ENCODE data around the gene SEMA3E.

SEMA3E gene

GRCh38 chr7:83640731-83641537 lies 8.0 kb downstream of the SEMA3E start:
- DNase-seq: peak; percentile 49

- DNase-seq: peak; percentile 11
These were observed 8.7 kb downstream of the SEMA3E start for GRCh38 chr7:83640240-83640639.

GRCh38 chr7:83633516-83633915 lies 15.4 kb downstream of the SEMA3E start:
- DNase-seq: no peak

DNA sequence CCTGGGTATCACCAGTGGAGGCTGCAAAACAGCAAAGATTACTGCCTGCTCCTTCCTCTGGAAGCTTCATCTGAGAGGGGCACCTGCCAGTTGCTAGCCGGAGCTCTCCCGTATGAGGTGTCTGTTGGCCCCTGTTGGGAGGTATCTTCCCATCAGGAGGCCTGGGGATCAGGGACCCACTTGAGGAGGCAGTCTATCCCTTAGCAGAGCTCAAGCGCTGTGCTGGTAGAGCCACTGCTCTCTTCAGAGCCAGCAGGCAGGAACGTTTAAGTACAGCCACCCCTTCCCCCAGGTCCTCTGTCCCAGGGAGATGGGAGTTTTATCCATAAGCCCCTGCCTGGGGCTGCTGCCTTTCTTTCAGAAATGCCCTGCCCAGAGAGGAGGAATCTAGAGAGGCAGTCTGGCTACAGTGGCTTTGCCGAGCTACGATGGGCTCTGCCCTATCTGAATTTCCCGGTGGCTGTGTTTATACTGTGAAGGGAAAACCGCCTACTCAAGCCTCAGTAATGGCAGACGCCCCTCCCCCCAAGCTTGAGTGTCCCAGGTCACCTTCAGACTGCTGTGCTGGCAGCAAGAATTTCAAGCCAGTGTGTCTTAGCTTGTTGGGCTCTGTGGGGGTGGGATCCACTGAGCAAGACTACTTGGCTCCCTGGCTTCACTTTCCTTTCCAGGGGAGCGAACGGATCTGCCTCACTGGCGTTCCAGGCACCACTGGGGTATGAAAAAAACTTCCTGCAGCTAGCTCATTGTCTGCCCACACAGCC lies 19.6 kb downstream of the SEMA3E start:
- no peak for DNase-seq

GRCh38 chr7:83617858-83618257 lies 31.1 kb downstream of the SEMA3E start:
- no peak for DNase-seq

DNA sequence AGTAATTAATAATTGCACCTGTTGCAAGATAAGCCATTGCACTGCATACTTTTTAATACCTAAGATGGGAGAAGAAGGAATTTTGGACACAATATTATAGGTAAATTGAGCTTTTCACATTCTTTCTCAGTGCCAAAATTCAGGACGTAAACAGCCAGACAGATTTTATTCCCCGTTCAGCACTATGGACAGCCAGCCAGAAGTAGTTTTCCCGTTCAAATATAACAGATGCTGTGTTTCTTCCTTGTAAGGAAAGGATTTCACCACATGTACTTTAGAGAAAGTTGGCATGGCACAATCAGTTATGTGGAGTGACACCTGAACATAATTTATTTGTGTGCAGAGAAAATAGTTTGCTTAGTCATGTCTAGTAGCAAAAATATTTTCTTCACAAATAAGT lies 34.8 kb downstream of the SEMA3E start:
- DNase-seq: no peak

DNA sequence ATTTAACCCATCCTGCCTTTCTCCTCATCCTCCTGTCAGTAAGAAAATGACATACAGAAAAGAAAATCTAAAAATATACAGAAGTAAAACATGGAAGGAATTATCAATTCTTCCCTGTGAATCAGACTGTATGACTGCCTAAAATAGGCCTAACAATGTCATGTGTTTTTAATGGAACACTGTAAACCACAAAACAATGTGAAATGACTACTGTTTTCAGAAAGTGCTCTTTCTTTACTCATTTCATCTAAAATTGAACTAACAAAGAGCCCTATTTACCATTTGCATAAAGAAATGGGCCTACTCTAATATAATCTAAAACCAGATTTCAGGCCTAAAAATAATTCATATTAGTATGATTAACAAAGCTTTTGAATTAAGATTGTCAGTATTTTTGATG lies 35.7 kb downstream of the SEMA3E start:
- no peak for DNase-seq

GRCh38 chr7:83611776-83612175 lies 37.2 kb downstream of the SEMA3E start:
- no peak for DNase-seq

DNA sequence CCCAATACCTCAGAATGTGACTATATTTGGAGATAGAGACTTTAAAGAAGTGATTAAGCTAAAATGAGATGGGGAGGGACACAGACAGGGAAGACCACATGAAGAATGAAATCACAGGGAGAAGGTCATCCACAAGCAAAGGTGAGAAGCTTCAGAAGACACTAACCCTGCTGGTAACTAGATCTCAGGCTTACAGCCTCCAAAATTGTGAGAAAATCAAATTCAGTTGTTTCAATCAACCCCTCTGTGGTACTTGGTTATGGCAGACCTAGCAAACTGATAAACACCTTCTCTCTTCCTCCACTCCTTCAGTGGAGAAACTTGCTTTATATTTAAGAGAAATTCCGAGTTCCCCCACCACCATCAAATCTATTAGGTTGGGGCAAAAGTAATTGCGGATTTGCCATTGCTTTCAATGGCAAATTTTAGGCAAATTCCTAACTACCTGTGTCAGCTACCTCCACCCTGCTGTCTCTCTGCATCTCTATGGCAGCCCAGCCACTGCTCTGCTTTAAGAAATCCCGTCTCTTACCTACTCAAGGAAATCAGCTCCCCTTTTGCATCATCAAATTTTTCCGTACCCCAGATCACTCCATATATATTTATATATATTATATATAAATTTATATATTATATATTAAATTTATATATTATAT lies 38.2 kb downstream of the SEMA3E start:
- DNase-seq: no peak

GRCh38 chr7:83608716-83609115 lies 40.2 kb downstream of the SEMA3E start:
- DNase-seq: no peak

DNA sequence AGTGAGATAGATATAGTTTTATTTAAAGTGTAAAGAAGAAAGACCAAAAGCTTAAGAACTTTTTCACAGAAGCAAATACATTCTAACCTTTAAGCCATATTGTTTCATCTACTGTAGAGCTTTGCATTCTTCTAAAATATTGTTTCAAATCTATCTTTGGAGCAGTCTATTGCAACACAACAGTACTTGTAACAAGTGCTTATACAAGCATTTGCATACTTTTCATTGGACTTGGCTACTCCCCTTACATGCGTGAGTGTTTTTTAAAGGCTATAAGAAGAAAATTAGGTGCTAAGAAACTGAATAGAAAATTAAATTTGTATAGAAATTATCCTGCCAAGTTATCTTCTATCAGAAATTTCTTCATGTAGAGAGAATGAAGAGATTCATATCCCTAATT lies 45.3 kb downstream of the SEMA3E start:
- DNase-seq: no peak

- DNase-seq: no peak
These were observed 49.8 kb downstream of the SEMA3E start for GRCh38 chr7:83599131-83599530.

- DNase-seq: peak; percentile 86
These were observed 54.9 kb downstream of the SEMA3E start for GRCh38 chr7:83593921-83594475.

- DNase-seq: peak; percentile 20
These were observed 60.2 kb downstream of the SEMA3E start for GRCh38 chr7:83588602-83589240.

- peak; percentile 38 for DNase-seq
These were observed 62.7 kb downstream of the SEMA3E start for GRCh38 chr7:83586281-83586680.

GRCh38 chr7:83581667-83582435 lies 67.1 kb downstream of the SEMA3E start:
- no peak for DNase-seq

DNA sequence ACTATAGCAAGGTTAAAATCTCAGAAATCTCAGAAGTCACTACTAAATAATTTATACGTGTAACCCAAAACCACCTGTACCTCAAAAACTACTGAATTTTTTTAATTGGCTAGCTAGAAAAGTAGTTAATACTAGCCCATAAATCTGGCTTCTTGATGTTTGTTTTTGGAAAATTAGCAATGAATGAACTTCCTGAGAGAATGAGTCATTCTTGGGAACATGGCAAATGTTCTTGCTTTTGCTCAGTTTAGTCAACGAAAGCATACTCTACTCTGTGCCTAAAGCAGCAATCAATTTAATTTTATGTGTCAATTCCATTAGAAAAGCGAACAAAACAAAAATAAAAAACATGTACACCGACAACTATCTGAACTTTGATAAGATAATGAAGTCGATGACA lies 69.2 kb downstream of the SEMA3E start:
- peak; percentile 61 for DNase-seq

DNA sequence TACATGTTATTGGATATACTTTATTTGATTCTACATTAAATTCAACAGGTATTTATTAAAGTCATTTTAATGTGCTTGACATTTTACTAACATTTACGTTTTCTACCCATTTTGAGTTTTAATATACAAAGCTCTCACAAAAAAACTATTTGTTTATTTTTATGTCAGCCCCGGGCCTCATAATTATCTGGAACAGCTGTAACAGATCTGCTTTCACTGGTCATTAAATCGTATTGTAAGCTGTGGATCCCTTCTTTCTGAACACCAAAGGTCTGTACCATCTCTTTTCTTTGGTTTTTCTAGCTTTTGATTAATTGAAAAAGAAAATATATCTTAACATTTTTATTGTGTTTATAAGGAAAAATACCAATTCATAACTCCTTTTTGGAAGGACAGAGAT lies 73.5 kb downstream of the SEMA3E start:
- peak; percentile 35 for DNase-seq

DNA sequence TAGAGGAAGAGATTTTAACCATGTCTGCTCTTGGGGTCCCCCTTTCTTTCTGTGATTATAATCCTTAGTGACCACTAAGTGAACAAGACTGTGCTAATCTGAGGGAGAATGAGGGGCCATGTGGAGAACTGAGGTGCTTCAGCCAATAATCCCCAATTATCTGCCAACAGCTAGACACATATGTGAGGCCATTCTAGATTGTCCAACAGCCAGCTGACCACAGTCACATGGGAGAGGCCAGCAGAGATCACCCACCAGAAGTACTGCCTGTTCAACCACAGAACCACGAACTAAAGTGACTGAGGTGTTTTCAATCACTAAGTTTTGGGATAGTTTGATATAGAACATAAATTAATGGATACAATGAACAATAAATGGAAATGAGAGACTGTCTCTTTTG lies 74.3 kb downstream of the SEMA3E start:
- DNase-seq: no peak

GRCh38 chr7:83562960-83563359 lies 86.0 kb downstream of the SEMA3E start:
- no peak for DNase-seq

DNA sequence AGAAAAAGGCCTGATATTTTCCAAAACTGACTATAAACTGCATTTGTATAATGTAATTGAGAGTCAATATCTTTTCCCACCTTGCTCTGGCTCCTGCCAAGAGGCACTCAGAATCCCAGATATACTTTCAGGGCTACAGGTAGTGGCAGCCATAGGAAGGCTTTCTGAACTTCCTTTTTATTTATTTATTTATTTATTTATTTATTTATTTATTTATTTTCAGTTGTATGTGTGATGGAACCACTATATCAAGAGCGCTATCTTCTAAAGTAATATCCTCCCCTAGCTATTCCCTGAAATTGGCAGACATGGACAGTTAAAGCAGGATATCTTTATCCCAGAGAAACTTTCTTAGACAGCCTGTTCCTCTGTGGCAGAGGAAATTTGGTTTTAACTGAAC lies 86.7 kb downstream of the SEMA3E start:
- DNase-seq: no peak

DNA sequence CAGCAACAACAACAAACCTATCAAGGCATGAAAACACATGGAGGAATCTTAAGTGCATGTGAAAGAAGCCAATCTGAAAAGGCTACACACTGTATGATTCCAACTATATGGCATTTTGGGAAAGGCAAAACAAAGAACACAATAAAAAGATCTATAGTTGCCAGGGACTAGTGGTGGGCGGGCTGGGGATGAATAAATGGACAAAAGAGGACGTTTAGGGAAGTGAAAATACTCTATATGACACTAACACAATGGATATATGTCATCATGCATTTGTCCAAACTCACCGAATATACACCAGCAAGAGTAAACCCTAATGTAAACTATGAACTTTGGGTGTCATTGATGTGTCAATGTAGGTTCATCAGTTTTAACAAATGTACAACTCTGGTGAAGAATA lies 89.1 kb downstream of the SEMA3E start:
- no peak for DNase-seq

All from NCI-H69 (cell line).